HEK293 (cell line): Measurements from ENCODE around the gene PPP1R11.

ENCODE experiments used
- ATF2 ChIP-seq: fragments of 450-650 bp; formaldehyde crosslinking; IDR thresholded peaks from 2 replicates; pipeline ENCODE4 v1.5.1; 2016; ENCODE audit warnings: missing biosample characterization, missing genetic modification characterization, low read depth
- EGR2 ChIP-seq: fragments of 450-650 bp; formaldehyde crosslinking; IDR thresholded peaks from 2 replicates; pipeline ENCODE4 v1.5.1; 2016; ENCODE audit warnings: low read depth, missing biosample characterization, missing genetic modification characterization
- HIC1 ChIP-seq: fragments of 450-650 bp; formaldehyde crosslinking; IDR thresholded peaks from 2 replicates; pipeline ENCODE4 v1.5.1; 2016; ENCODE audit warnings: missing biosample characterization, missing genetic modification characterization
- HOXD13 ChIP-seq: sonication (generic); formaldehyde crosslinking; IDR thresholded peaks from 2 replicates; pipeline ENCODE4 v1.8.0; 2022; ENCODE audit warnings: missing genetic modification reagents, borderline replicate concordance
- KLF1 ChIP-seq: fragments of 450-650 bp; formaldehyde crosslinking; IDR thresholded peaks from 2 replicates; pipeline ENCODE4 v1.5.1; 2016; ENCODE audit warnings: missing biosample characterization, missing genetic modification characterization
- KLF16 ChIP-seq: fragments of 450-650 bp; formaldehyde crosslinking; IDR thresholded peaks from 2 replicates; pipeline ENCODE4 v1.5.1; 2017; ENCODE audit warnings: missing biosample characterization, missing genetic modification characterization
- KLF7 ChIP-seq: fragments of 450-650 bp; formaldehyde crosslinking; IDR thresholded peaks from 2 replicates; pipeline ENCODE4 v1.5.1; 2016; ENCODE audit warnings: missing biosample characterization, missing genetic modification characterization, borderline replicate concordance
- KLF9 ChIP-seq: fragments of 450-650 bp; formaldehyde crosslinking; IDR thresholded peaks from 2 replicates; pipeline ENCODE4 v1.5.1; 2016; ENCODE audit warnings: missing biosample characterization, missing genetic modification characterization, low read depth
- MEIS1 ChIP-seq: sonication (generic); formaldehyde crosslinking; IDR thresholded peaks from 2 replicates; pipeline ENCODE4 v1.8.1; 2022; ENCODE audit warnings: missing genetic modification reagents, mild to moderate bottlenecking, borderline replicate concordance
- PRDM1 ChIP-seq: fragments of 450-650 bp; formaldehyde crosslinking; IDR thresholded peaks from 2 replicates; pipeline ENCODE4; 2016; ENCODE audit warnings: missing biosample characterization, missing genetic modification characterization
- SP3 ChIP-seq: fragments of 450-650 bp; formaldehyde crosslinking; IDR thresholded peaks from 2 replicates; pipeline ENCODE4 v1.5.1; 2016; ENCODE audit warnings: missing biosample characterization, missing genetic modification characterization
- YY2 ChIP-seq: fragments of 450-650 bp; formaldehyde crosslinking; IDR thresholded peaks from 2 replicates; pipeline ENCODE4 v1.5.1; 2016; ENCODE audit warnings: missing biosample characterization, missing genetic modification characterization
- ZBTB8A ChIP-seq: fragments of 450-650 bp; formaldehyde crosslinking; IDR thresholded peaks from 2 replicates; pipeline ENCODE4 v1.5.1; 2016; ENCODE audit warnings: missing biosample characterization, missing genetic modification characterization
- ZEB2 ChIP-seq: fragments of 450-650 bp; formaldehyde crosslinking; IDR thresholded peaks from 2 replicates; pipeline ENCODE4 v1.5.1; 2016; ENCODE audit warnings: missing biosample characterization, missing genetic modification characterization
- ZFHX2 ChIP-seq: fragments of 450-650 bp; formaldehyde crosslinking; conservative IDR thresholded peaks from 2 replicates; pipeline ENCODE4 v1.5.1; 2016; ENCODE audit warnings: missing biosample characterization, missing genetic modification characterization
- ZNF146 ChIP-seq: fragments of 450-650 bp; formaldehyde crosslinking; IDR thresholded peaks from 2 replicates; pipeline ENCODE4 v1.5.1; 2016; ENCODE audit warnings: missing biosample characterization, missing genetic modification characterization
- ZNF184 ChIP-seq: fragments of 450-650 bp; IDR thresholded peaks from 2 replicates; pipeline ENCODE4 v1.5.1; 2018; ENCODE audit warnings: missing biosample characterization, mild to moderate bottlenecking, missing genetic modification characterization
- ZNF2 ChIP-seq: fragments of 450-650 bp; formaldehyde crosslinking; IDR thresholded peaks from 2 replicates; pipeline ENCODE4 v1.5.1; 2016; ENCODE audit warnings: missing biosample characterization, missing genetic modification characterization
- ZNF24 ChIP-seq: fragments of 450-650 bp; formaldehyde crosslinking; IDR thresholded peaks from 2 replicates; pipeline ENCODE4 v1.5.1; 2016; ENCODE audit warnings: missing biosample characterization, missing genetic modification characterization
- ZNF391 ChIP-seq: fragments of 450-650 bp; formaldehyde crosslinking; IDR thresholded peaks from 2 replicates; pipeline ENCODE4 v1.5.1; 2016; ENCODE audit warnings: low read depth, missing biosample characterization, missing genetic modification characterization, borderline replicate concordance
- ZNF501 ChIP-seq: fragments of 450-650 bp; formaldehyde crosslinking; IDR thresholded peaks from 2 replicates; pipeline ENCODE4 v1.5.1; 2016; ENCODE audit warnings: missing biosample characterization, missing genetic modification characterization
- ZNF558 ChIP-seq: fragments of 450-650 bp; formaldehyde crosslinking; IDR thresholded peaks from 2 replicates; pipeline ENCODE4 v1.5.1; 2016; ENCODE audit warnings: missing biosample characterization, missing genetic modification characterization
- ZNF600 ChIP-seq: fragments of 450-650 bp; formaldehyde crosslinking; IDR thresholded peaks from 2 replicates; pipeline ENCODE4 v1.5.1; 2016; ENCODE audit warnings: missing biosample characterization, missing genetic modification characterization
- ZNF610 ChIP-seq: fragments of 450-650 bp; formaldehyde crosslinking; IDR thresholded peaks from 2 replicates; pipeline ENCODE4 v1.5.1; 2016; ENCODE audit warnings: missing biosample characterization, missing genetic modification characterization, borderline replicate concordance
- ZNF629 ChIP-seq: fragments of 450-650 bp; formaldehyde crosslinking; IDR thresholded peaks from 2 replicates; pipeline ENCODE4 v1.5.1; 2017; ENCODE audit warnings: missing biosample characterization, missing genetic modification characterization
- ZNF692 ChIP-seq: fragments of 450-650 bp; formaldehyde crosslinking; IDR thresholded peaks from 2 replicates; pipeline ENCODE4 v1.5.1; 2016; ENCODE audit warnings: missing biosample characterization, missing genetic modification characterization
- TF ChIP-seq, protein P1 (sequence below): fragments of 450-650 bp; formaldehyde crosslinking; IDR thresholded peaks from 2 replicates; pipeline ENCODE4 v1.5.0; 2017; ENCODE audit warnings: missing biosample characterization, missing genetic modification characterization, borderline replicate concordance
- TF ChIP-seq, protein P2 (sequence below): fragments of 450-650 bp; IDR thresholded peaks from 2 replicates; pipeline ENCODE4 v1.5.1; 2018; ENCODE audit warnings: missing biosample characterization, missing genetic modification characterization
- TF ChIP-seq, protein P3 (sequence below): sonication (generic); formaldehyde crosslinking; IDR thresholded peaks from 2 replicates; pipeline ENCODE4 v1.8.1; 2022; ENCODE audit warnings: mild to moderate bottlenecking, moderate library complexity, missing genetic modification reagents

The PPP1R11 gene

DNA sequence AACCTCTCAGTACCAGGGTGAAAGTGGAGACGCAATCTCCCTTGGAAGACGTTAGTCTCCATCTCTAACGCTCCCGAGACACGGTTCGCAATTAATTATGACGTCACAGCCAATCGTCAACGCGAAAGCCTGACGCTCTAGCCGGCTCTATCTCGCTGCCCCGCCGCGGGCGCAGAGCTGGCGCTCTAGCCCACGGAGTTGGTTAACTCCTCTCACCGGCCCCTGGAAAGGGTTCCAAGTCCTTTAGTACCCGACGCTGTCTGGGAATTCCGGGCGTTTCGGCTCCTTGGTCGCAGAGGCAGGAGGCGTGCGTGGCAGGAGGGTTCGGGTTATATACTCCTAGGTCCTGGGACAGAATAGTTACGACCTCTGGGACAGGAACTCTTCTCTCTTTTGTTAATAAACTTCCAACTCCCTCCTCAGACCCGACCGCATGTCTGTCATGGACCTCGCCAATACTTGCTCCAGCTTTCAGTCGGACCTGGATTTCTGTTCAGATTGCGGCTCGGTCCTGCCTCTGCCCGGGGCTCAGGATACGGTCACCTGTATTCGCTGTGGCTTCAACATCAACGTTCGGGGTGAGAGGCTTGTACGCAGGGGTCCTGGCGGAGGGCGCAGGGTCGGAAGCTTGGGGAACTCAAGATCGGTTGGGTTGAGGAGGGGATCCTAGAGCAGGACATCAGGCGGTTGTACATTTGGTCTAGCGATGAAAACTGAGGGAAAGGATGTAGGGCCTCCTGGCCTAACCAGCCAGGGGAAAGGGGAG is 5.7 kb upstream of the PPP1R11 start, which contains the start of gene POLR1H (continued):
- TF ChIP-seq ZNF692 (tag by site-specific recombination) (peak; percentile 78), KLF16 (tag by site-specific recombination) (no peak), ZNF600 (tag by site-specific recombination) (peak; percentile 74), ZNF391 (peak; percentile 42; the same call in 1 of the 2 replicates), EGR2 (tag by site-specific recombination) (peak; percentile 17; the same call in 1 of the 2 replicates), SP3 (peak; percentile 74), ZNF146 (tag by site-specific recombination) (0 out of 2 replicates have a peak, but pooled peaks have one; percentile 11), MEIS1 (CRISPR knock-in tag) (no peak), ZNF2 (tag by site-specific recombination) (0 out of 2 replicates have a peak, but pooled peaks have one; percentile 69), ZNF610 (tag by site-specific recombination) (peak; percentile 81), ZNF24 (tag by site-specific recombination) (peak; percentile 85; the same call in 1 of the 2 replicates), ZNF184 (tag by site-specific recombination) (peak; percentile 65; the same call in 1 of the 2 replicates), ZBTB8A (tag by site-specific recombination) (peak; percentile 78), HIC1 (tag by site-specific recombination) (peak; percentile 69), KLF7 (tag by site-specific recombination) (peak; percentile 49; the same call in 1 of the 2 replicates), PRDM1 (tag by site-specific recombination) (peak; percentile 57), KLF1 (tag by site-specific recombination) (peak; percentile 32; the same call in 1 of the 2 replicates), ZNF558 (tag by site-specific recombination) (peak; percentile 29; the same call in 1 of the 2 replicates), ZEB2 (tag by site-specific recombination) (peak; percentile 82; the same call in 1 of the 2 replicates), ZNF501 (tag by site-specific recombination) (peak; percentile 73), YY2 (tag by site-specific recombination) (peak; percentile 89), HOXD13 (CRISPR knock-in tag) (peak; percentile 28; the same call in 1 of the 2 replicates), ATF2 (tag by site-specific recombination) (peak; percentile 100), ZNF629 (tag by site-specific recombination) (peak; percentile 99), KLF9 (tag by site-specific recombination) (0 out of 2 replicates have a peak, but pooled peaks have one; percentile 23), ZFHX2 (tag by site-specific recombination) (peak; percentile 22; the same call in 1 of the 2 replicates)
- TF ChIP-seq, protein P1, sequence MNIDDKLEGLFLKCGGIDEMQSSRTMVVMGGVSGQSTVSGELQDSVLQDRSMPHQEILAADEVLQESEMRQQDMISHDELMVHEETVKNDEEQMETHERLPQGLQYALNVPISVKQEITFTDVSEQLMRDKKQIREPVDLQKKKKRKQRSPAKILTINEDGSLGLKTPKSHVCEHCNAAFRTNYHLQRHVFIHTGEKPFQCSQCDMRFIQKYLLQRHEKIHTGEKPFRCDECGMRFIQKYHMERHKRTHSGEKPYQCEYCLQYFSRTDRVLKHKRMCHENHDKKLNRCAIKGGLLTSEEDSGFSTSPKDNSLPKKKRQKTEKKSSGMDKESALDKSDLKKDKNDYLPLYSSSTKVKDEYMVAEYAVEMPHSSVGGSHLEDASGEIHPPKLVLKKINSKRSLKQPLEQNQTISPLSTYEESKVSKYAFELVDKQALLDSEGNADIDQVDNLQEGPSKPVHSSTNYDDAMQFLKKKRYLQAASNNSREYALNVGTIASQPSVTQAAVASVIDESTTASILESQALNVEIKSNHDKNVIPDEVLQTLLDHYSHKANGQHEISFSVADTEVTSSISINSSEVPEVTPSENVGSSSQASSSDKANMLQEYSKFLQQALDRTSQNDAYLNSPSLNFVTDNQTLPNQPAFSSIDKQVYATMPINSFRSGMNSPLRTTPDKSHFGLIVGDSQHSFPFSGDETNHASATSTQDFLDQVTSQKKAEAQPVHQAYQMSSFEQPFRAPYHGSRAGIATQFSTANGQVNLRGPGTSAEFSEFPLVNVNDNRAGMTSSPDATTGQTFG, result no peak
- TF ChIP-seq, protein P2, sequence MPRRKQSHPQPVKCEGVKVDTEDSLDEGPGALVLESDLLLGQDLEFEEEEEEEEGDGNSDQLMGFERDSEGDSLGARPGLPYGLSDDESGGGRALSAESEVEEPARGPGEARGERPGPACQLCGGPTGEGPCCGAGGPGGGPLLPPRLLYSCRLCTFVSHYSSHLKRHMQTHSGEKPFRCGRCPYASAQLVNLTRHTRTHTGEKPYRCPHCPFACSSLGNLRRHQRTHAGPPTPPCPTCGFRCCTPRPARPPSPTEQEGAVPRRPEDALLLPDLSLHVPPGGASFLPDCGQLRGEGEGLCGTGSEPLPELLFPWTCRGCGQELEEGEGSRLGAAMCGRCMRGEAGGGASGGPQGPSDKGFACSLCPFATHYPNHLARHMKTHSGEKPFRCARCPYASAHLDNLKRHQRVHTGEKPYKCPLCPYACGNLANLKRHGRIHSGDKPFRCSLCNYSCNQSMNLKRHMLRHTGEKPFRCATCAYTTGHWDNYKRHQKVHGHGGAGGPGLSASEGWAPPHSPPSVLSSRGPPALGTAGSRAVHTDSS (tag by site-specific recombination), result no peak; the same call in 1 of the 2 replicates
- TF ChIP-seq, protein P3, sequence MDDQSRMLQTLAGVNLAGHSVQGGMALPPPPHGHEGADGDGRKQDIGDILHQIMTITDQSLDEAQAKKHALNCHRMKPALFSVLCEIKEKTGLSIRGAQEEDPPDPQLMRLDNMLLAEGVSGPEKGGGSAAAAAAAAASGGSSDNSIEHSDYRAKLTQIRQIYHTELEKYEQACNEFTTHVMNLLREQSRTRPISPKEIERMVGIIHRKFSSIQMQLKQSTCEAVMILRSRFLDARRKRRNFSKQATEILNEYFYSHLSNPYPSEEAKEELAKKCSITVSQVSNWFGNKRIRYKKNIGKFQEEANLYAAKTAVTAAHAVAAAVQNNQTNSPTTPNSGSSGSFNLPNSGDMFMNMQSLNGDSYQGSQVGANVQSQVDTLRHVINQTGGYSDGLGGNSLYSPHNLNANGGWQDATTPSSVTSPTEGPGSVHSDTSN (CRISPR knock-in tag), result peak; percentile 76
